AG10803 (cell line): ENCODE results near the gene ALPL.

Experiments
- DNase-seq: peaks from one replicate; pipeline ENCODE4 v3.0.0; 2010; ENCODE audit warnings: low read depth
- H3K4me3 ChIP-seq: 2 replicates; pipeline ENCODE4 v1.5.1; 2011; ENCODE audit warnings: mild to moderate bottlenecking, low read length, control low read depth
- TF ChIP-seq, protein P1 (sequence below): conservative IDR thresholded peaks from 2 replicates; pipeline ENCODE4 v1.5.1; 2011; ENCODE audit warnings: mild to moderate bottlenecking, low read length, control low read depth, inconsistent platforms

ALPL gene

GRCh38 chr1:21608798-21609197, 99.6 kb downstream of the ALPL start:
- TF ChIP-seq, protein P1, sequence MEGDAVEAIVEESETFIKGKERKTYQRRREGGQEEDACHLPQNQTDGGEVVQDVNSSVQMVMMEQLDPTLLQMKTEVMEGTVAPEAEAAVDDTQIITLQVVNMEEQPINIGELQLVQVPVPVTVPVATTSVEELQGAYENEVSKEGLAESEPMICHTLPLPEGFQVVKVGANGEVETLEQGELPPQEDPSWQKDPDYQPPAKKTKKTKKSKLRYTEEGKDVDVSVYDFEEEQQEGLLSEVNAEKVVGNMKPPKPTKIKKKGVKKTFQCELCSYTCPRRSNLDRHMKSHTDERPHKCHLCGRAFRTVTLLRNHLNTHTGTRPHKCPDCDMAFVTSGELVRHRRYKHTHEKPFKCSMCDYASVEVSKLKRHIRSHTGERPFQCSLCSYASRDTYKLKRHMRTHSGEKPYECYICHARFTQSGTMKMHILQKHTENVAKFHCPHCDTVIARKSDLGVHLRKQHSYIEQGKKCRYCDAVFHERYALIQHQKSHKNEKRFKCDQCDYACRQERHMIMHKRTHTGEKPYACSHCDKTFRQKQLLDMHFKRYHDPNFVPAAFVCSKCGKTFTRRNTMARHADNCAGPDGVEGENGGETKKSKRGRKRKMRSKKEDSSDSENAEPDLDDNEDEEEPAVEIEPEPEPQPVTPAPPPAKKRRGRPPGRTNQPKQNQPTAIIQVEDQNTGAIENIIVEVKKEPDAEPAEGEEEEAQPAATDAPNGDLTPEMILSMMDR = no peak
- DNase-seq = no peak
- no peak overlapping the region for H3K4me3 ChIP-seq

DNA sequence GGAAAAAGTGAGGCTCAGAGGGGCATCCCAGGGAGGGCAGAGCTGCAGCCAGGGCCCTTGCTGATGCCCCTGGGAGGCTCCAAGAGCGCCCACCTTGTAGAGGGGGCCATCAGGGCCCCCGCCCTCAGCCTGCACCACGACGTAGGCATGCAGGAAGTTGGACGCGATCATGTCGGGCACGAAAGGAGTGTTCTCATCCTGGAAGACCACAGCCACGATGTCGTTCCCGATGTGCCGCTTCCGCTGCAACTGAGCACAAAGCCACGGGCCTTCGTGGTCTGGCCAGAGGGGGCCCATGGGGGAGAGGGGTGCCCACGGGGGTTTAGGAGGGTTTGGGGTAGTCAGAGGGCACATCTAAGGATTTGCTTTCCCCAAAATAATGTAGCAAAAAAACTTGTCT, 100.8 kb downstream of the ALPL start:
- TF ChIP-seq, protein P1 = no peak
- no peak overlapping the region for H3K4me3 ChIP-seq
- no peak for DNase-seq

DNA sequence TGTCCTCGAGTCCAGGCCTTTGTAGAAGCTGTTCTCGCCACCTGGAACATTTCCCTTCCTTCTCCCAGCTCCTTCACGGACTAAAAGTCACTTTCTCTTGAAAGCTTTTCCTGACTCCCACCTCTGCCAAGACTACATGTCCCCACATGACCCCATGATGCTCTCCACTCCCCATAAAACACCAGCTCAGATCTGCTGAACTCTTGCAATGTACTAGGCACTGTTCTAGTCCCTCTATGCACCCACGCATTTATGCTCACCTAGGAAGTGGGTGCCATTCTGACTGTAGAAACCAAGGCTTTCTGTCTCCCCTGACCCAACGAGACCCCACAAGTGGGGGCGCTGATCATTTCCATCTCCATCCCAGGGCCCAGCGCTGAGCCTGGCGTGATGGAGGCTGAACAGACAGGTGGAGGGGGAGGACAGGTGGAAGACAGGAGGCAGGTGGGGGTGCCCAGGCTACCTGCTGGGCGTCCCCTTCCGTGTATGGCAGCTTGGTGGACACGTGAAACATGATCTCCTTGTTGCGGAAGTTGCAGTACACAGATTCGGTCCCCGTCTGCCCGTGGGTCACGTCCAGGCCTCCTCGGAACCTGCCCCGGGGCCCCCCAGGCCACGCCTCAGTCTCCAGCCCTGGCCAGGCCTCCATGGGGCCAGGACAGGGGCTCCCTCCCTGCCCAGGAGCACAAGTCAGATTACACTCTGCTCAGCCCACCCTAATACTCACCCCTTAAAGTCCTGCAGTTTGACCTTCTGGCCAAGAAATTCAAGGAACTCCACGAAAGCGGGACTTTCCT, 102.0 kb downstream of the ALPL start:
- TF ChIP-seq, protein P1 = no peak
- no peak overlapping the region for H3K4me3 ChIP-seq

DNA sequence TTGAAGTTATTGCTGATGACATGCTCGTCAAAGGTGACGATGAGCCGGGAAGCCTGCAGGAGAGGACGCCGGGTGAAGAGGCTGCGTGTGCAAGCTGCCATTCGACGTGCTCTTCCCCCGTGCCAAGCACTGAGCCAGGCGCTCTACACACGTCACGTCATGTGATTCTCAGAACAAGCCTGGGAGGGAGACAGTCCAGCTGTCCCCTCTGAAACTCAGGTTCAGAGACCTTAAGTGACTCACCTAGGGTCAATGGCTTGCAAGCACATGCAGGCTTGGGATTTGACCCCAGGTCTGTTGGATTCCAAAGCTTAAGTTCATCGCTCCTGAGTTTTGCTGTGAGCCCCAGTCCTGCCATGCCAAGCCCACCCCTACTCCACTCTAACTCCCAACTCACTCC, 102.8 kb downstream of the ALPL start:
- TF ChIP-seq, protein P1 = no peak
- DNase-seq = no peak
- no peak overlapping the region for H3K4me3 ChIP-seq

More for the DNA sequence above, 102.0 kb downstream of the ALPL start:
- DNase-seq = no peak

DNA sequence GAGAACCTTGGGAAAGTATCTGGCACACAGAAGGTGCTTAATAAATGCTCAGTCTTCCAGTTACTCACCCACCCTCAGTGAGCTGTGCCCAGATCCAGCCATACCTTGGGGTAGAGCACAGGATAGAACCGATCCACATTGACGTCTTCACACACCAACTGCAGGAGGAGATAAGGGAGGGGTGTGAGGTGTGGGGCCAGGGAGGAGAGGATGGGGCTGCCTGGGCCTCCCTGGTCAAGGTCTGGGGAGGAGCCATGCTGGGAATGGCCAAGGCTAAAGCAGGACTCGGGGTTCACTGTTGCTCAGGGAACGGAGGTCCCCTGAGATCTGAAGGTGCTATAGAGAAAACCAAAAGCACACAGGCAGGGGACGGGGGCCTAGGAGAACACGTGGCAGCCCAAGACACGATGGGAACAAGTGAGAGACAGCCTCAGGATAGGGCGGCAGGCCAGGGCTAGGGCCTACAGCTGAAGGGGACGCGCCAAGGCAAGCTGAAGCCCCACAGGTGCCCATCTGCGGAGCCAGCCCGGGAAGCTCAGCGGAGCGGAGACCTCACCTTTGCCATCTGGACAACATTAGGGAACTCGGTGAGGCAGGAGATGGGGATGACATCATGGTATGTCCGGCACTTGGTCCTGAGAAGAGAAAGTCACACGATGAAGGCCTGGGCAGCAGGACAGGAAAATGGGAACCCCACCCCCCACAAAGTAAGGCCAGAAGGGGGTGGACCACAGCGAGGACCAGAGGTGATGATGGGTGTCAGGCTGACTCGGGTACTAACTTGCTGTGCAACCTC, 104.0 kb downstream of the ALPL start:
- TF ChIP-seq, protein P1 = no peak

DNA sequence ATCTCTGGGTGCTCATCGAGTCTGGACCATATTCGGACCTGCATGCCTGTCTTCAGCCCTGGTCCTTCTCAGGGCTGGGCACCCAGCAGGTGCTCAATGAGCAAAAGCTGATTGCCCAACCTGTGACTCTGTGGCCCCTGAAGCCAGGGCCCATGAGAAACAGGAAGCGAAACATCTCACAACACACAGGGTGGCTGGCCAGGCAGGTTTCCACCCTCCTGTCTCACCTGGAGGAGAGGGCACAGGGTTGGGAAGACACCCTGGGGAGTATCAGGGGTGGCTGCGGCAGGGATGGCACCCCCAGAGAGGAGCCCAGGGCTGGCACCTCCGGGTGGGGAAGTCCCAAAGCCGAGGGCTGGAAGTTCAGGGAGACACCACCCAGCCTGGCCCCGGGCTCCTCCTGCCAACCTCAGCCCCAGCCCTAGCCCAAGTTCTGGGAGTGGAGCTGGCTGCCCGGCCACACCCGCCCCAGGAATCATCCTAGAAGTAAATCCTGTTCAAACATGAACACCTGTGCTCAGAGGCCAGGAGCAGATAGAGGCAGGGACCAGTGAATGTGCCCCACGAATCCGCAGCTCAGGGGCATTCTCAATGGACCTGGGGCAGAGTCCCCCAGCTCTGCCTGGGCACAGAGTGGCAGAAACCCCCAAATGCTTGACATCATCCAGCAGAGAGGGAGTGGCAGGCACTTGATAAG, 105.3 kb downstream of the ALPL start:
- H3K4me3 ChIP-seq = no peak overlapping the region
- no peak for DNase-seq
- TF ChIP-seq, protein P1 = no peak

More for the DNA sequence above, 104.0 kb downstream of the ALPL start:
- no peak for DNase-seq
- no peak overlapping the region for H3K4me3 ChIP-seq
